Dedifferentiated amniotic fluid mesenchymal stem cell (primary cell): ENCODE results near the gene SYNE1.
A peak's percentile ranks its signal among the peaks of the same experiment; 100 is the strongest.
"Not testable (repeated sequence)": the region's sequence is repeated elsewhere in the genome, so short reads cannot be mapped to it uniquely, and the experiment has no call there.

Experiments
- DNase-seq: peaks from one replicate; pipeline ENCODE4 v3.0.0-alpha.2; 2016; ENCODE audit errors: extremely low spot score

Gene SYNE1

DNA sequence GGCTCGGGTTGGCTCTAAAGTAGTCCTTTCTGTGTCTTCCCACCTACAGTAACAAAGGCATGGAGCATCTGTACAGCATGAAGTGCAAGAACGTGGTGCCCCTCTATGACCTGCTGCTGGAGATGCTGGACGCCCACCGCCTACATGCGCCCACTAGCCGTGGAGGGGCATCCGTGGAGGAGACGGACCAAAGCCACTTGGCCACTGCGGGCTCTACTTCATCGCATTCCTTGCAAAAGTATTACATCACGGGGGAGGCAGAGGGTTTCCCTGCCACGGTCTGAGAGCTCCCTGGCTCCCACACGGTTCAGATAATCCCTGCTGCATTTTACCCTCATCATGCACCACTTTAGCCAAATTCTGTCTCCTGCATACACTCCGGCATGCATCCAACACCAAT lies 538.5 kb downstream of the SYNE1 start:
- DNase-seq: no peak

DNA sequence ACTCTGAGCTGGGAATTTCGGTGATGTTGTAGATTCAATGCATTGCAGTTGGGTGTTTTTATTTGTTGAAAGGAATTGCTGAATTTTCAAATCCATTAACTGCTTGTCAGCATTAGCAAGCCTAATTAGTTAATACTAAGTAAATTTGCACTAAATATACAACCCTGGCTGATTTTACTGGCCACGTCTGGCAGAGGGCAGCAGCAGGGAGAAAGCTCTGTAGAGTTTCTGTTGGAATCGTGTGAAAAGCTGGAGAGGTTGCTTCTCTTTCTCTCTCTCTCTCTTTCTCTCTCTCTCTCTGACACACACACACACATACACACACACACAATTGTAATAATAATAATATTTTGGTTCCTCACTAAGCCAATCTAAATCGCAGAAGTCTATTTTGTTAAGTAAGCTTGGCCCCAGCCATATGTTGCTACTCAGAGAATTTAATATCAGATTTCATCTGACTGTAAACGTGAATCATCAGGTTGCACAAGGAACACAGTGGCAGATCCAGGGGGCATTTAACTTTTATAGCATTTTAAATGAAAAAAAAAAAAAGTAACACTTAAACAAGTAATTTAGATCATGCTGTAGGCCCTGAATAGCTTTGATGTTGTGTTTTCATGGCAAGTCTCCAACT lies 540.2 kb downstream of the SYNE1 start:
- DNase-seq: peak; percentile 76

DNA sequence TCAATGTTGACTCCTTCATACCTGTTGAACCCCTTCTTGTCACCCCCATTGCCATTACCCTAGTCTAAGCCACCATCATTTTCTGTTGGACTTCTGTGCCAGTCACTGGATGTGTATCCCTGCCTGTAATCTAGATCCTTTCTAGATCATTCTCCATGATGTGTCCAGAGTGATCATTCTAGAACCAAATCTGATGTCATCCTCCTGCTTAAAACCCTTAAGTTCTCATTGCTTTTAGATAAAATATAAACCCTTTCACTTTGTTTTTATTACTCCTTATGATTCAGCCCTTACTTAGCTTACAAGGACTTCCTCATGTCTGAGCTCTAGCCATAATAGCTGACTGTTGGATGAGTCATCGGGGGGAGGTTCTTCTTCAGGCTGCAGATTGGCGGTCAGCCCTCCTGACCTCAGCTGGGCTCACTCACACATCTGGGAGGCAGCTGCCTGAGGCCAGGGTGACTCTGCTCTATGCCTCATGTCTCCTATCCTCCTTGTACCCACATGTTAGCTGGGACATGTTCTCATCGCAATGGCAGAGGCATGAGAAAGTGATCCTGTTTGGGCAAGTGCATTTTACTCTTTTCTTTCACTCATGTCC lies 542.1 kb downstream of the SYNE1 start:
- DNase-seq: peak; percentile 97

DNA sequence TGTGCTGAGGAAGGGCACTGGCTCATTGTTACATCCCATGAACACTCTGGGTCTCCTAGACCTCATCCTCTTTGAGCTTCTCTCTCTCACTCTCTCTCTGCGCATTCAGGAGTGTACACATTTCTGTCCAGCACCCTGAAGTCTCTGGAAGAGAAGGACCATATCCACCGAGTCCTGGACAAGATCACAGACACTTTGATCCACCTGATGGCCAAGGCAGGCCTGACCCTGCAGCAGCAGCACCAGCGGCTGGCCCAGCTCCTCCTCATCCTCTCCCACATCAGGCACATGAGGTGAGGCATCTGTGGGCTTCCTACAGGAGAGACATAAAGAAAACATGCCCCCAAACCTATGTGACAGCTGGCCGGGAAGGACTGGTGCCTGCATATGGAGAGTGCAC lies 542.9 kb downstream of the SYNE1 start:
- DNase-seq: no peak

DNA sequence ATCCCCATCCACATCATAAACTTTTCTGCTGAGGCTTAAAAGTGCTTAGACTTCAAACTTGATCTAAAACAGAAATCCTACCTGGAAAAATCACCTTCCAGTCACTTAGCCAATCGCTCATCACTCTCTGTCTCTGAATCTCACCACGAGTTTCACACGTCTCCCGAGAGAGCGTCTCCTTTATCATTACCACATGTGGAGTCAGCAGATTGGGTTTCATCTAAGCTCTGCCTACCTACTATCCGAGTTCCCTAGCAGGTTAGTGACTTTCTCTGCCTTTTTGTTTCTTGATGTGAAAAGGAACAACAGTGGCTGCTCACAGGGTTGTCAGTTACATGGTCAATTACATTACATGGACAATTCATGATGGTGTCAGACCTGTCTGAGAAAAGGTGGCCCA lies 543.5 kb downstream of the SYNE1 start:
- DNase-seq: no peak

DNA sequence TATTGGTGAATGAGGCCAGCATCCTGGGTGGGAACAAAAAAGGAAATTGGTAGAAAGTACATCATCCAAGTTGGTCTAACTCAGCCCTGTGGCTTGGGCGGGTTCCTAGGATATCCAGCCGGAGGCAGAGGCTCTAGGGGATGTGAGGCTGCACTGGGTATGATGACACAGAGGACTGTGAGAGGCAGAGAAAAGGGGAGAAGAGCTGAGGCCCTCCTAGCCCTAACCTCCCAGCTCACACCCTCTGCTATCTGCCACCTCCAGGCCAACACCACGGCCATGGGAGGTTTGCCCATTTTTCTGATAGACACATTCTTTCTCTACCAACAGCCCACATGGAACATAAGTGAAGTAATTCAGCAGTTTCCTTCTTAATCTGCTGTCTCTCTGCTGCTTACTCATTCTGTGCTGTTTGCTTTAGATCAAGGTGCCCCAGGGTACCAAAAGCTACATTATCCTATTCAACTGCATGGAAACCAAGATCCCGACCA lies 545.3 kb downstream of the SYNE1 start:
- peak; percentile 24 for DNase-seq

DNA sequence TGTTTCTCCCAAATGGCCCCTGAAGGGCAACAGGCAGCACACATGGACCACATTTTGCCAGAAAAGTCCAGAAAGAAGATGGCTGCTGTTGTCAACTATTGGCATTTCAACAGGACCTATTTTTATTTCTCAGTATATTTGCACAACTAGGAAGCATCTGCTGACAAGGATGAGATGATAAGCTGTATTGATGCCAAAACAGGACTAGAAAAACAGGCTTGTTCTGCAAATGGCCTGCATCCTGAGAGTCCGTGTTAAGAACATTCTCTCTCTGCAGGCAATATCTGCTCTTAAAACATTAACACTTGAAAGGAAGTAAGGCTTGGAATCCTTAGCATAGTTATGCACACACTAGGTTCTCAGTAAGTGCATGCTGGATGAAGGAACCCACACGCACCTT lies 546.0 kb downstream of the SYNE1 start:
- DNase-seq: no peak

DNA sequence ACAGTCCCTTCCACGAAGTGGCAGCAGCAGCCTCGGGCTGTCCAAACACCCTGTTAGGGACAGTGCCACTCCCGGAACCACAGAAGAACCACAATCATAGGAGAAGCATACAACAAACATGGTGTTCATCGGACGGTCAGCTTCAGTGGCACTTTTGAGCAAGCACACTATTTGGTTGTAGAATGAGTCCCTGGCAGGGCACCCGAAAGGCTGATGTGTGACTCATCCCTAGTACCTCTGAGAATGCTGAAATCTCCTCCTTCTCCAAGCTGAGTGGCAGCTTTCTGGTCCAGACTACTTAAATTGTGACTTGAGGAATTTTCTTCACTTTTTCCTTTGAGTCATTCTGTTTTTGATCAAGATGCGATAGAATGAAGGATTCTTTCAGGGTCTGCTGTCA lies 547.2 kb downstream of the SYNE1 start:
- peak; percentile 54 for DNase-seq

DNA sequence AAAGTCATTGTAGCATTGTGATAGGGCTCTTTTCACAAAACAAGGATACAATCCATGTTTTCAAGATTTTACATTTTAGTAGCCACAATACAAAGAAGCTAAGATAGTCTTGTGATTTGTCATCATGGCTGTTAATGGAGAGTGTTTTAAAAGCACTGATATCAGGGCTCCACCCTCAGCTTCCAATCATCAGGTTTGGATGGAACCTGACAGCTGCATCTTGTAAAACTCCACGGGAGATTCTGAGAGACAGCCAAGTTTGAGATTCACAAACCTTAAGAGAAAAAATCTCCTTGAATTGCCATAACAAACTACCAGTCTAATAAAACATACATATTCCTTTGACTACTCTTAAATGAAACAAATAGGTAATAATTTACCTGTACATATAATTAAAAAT lies 549.5 kb downstream of the SYNE1 start:
- no peak for DNase-seq

DNA sequence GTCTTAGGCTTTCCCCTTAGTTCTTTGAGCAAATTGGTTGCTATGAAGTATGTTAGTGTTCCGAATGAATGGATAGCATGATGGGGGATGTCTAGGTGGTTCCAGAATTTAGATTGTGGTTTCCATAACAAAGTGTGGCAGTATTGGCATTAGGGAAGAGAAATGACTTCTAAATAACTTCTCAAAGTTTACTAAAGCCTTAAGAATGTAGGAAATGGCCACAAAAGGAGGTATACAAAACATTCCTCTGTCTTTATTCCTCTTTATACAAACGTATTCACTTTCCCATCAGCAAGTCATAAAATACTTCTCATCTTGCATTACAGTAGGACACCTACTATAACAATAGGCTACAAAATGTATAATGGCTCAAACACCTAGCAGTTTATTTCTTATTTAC lies 550.1 kb downstream of the SYNE1 start:
- no peak for DNase-seq

DNA sequence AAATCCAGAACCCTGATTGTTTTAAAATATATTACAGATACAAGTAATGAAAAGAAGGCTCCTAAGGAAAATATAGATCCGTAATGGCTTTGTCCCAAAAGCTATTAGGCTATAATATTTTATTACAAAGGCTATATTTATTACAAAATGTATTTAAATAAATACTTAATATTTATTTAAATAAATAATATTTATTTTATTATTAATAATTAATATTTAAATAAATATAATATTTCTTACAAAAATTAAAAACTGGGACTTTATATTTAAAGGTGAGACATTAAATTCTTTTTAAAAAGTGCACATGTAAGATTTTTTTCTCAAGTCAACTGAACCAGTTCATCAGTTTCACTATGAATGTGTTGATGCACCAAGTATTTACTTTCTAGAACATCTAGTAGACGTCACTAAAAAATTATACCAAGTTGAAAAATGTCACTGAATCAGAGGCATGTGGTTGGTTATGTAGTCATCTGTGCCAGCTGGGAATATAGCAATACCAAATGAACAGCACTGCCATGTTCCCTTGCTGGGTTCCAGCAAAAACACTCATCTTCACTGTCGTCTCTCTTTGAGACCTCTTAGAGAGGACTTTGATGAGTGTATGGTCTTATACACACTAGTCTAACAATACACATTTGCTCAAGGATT lies 550.8 kb downstream of the SYNE1 start:
- no peak for DNase-seq

DNA sequence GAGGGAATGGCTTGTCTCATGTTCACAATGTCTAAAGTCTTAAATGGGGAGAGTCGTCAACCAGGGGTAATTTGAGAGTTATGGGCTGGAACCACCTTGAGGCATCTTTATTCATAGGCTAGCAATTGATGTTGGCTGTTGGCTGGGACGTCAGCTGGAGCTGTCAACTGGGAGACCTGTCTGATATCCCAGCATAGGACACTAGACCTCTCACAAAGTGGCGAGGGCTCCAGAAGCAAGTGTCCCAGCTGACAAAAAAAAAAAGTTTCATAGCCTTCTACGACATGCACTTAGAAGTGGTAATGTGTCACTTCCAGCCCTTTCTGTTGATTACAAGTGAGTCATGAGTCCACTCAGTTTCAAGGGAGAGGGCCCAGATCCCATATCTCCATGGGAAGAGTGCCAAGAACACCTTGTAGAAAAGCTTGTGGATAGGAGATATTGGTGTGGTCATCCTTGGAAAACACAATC lies 551.7 kb downstream of the SYNE1 start:
- DNase-seq: no peak

DNA sequence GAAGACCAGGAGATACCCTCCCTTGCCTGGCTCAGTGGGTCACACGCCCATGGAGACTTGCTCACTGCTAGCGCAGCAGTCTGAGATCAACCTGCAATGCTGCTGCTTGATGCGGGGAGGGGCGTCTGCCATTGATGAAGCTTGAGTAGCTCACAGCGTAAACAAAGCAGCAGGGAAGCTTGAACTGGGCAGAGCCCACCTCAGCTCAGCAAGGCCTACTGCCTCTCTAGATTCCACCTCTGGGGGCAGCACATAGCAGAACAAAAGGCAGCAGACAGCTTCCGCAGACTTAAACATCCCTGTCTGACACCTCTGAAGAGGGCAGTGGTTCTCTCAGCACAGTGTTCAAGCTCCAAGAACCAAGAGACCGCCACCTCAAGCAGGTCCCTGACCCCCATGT lies 558.4 kb downstream of the SYNE1 start:
- no peak for DNase-seq

DNA sequence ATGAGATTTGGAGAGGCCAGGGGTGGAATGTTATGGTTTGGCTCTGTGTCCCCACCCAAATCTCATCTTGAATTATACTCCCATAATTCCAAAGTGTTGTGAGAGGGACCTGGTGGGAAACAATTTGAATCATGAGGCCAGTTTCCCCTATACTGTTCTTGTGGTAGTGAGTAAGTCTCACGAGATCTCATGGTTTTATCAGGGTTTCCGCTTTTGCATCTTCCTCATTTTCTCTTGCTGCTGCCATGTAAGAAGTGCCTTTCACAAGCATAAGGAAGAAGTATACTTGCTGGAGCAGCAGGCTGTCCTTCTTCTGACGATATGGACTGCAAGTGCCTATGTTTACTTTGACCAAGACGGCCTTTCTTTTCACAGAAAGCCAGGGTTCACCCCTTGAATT lies 559.2 kb downstream of the SYNE1 start:
- DNase-seq: no peak

DNA sequence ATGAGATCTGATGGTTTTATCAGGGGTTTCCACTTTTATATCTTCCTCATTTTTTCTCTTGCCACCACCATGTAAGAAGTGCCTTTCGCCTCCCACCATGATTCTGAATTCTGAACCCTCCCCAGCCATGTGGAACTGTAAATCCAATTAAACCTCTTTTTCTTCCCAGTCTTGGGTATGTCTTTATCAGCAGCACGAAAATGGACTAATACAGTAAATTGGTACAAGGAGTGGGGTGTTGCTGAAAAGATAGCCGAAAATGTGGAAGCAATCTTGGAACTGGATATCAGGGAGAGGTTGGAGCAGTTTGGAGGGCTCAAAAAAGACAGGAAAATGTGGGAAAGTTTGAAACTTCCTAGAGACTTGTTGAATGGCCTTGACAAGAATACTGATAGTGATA lies 560.9 kb downstream of the SYNE1 start:
- DNase-seq: not testable (repeated sequence)

DNA sequence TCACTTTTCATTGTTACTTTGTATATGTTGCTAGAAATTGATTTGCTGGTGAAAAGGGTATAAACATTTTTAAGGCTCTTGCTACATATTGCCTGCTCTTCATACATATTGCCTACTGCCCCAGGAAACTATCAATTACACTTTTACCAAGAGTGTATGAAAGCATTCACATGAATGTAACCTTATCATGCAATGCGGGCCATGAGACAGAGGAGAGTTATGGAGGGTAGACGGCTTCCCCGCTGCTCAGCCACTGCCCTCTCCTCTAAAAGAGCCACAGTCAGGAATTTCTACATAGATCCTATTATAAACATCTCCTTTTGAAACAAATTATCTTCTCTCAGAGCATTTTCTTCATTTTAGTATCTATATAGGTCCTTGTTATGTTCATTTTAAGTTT lies 565.3 kb downstream of the SYNE1 start:
- no peak for DNase-seq
